ENCODE measurements around the gene GNA12.

Gene GNA12

GRCh38 chr7:2834748-2835441, 9.2 kb downstream of the GNA12 start:
- no peak for DNase-seq

GRCh38 chr7:2833083-2833910, 10.8 kb downstream of the GNA12 start:
- DNase-seq, result no peak

- no peak for DNase-seq
Measured at GRCh38 chr7:2832461-2832860, 11.6 kb downstream of the GNA12 start.

- no peak for DNase-seq
Measured at GRCh38 chr7:2830609-2831376, 13.3 kb downstream of the GNA12 start.

- DNase-seq, result no peak
Measured at GRCh38 chr7:2829040-2829439, 15.1 kb downstream of the GNA12 start.

- no peak for DNase-seq
Measured at GRCh38 chr7:2826771-2827170, 17.3 kb downstream of the GNA12 start.

- no peak for DNase-seq
Measured at GRCh38 chr7:2825559-2826227, 18.4 kb downstream of the GNA12 start.

- DNase-seq, result no peak
Measured at GRCh38 chr7:2824678-2825461, 19.2 kb downstream of the GNA12 start.

- DNase-seq, result no peak
Measured at GRCh38 chr7:2824026-2824677, 20.0 kb downstream of the GNA12 start.

- no peak for DNase-seq
Measured at GRCh38 chr7:2823130-2823529, 21.0 kb downstream of the GNA12 start.

- DNase-seq, result no peak
Measured at GRCh38 chr7:2821842-2822507, 22.1 kb downstream of the GNA12 start.

- DNase-seq, result peak; percentile 53
Measured at GRCh38 chr7:2821161-2821841, 22.8 kb downstream of the GNA12 start.

GRCh38 chr7:2820508-2820934, 23.6 kb downstream of the GNA12 start:
- DNase-seq, result no peak

- DNase-seq, result no peak
Measured at GRCh38 chr7:2819954-2820397, 24.1 kb downstream of the GNA12 start.

GRCh38 chr7:2819161-2819953, 24.8 kb downstream of the GNA12 start:
- DNase-seq, result no peak

- no peak for DNase-seq
Measured at GRCh38 chr7:2818653-2819052, 25.5 kb downstream of the GNA12 start.

- peak; percentile 13 for DNase-seq
Measured at GRCh38 chr7:2818121-2818520, 26.0 kb downstream of the GNA12 start.

- DNase-seq, result no peak
Measured at GRCh38 chr7:2817456-2817855, 26.7 kb downstream of the GNA12 start.

GRCh38 chr7:2815875-2816245, 28.2 kb downstream of the GNA12 start:
- no peak for DNase-seq

All from NCI-H1092 (cell line).